Measurements from ENCODE around the gene MYO18B. TPM values are rescaled to one million over a fixed set of nuclear protein-coding genes. Genes with fewer than 3 reads are reported as not detected.
A peak's percentile ranks its signal among the peaks of the same experiment; 100 is the strongest.

Gene MYO18B
- total and polyA plus RNA-seq, 7 donors = 79.3 to 434 (median 273) TPM

DNA sequence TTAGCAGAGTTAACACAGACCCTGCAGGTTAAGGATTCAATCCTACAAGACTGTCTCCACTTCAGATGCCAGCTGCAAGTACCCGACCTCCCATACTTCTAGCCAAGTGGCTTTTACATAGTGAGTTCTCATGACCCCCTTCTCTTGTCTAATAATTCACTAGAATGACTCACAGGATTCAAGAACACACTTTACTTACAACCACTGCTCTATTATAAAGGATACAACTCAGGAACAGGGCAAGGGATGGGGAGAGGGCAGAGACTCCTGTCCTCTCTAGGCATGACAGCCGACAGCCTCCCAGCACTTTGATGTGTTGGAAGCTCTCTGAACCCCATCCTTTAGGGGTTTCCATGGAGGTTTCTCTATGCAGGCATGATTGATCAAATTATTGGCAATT, 60.0 kb downstream of the MYO18B start:
- no peak for DNase-seq
- intact Hi-C loops (cut with DNase I) = no loop called here
- ATAC-seq = no peak
- WGBS, 3 donors = 68 to 75% (median 69%) methylated on average over 2 of the region's 2 CpGs
- Histone ChIP-seq H3K4me1 (no peaks in the 10 kb centered on the region), H3K9me3 (no peaks in the 10 kb centered on the region), H3K27me3 (ENCODE audit: insufficient read depth in 3 of 3, low read length in 2 of 3) (no peaks in the 10 kb centered on the region), H3K36me3 (ENCODE audit: insufficient read depth in 1 of 2, low read depth in 1 of 2) (peaks cover 8 to 96% of the 10 kb centered on the region in 2 donors), H3K27ac (no peak overlapping the region), H3K4me3 (no peak overlapping the region)
- TF ChIP-seq, protein P1, sequence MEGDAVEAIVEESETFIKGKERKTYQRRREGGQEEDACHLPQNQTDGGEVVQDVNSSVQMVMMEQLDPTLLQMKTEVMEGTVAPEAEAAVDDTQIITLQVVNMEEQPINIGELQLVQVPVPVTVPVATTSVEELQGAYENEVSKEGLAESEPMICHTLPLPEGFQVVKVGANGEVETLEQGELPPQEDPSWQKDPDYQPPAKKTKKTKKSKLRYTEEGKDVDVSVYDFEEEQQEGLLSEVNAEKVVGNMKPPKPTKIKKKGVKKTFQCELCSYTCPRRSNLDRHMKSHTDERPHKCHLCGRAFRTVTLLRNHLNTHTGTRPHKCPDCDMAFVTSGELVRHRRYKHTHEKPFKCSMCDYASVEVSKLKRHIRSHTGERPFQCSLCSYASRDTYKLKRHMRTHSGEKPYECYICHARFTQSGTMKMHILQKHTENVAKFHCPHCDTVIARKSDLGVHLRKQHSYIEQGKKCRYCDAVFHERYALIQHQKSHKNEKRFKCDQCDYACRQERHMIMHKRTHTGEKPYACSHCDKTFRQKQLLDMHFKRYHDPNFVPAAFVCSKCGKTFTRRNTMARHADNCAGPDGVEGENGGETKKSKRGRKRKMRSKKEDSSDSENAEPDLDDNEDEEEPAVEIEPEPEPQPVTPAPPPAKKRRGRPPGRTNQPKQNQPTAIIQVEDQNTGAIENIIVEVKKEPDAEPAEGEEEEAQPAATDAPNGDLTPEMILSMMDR (IDR thresholded peaks at IDR 0.05) = no peak

DNA sequence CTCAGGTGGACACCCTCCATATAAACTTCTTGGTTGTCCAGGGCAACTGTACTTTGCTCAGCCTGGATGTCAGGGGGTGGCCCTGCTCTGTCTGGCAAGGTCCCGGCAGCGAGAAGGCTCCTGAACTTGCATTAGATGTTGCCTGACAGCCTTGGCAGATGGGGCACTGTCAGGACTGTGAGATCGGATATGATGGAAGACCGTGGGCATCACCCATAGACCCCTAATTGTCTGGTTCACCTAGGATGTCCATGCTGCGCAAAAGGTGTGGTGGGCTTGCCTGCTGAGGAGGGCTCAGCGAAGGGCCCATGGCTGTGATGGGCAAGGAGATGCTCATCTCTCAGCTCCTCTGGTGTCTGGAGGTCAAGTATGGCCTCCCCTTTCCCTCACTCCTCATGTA, 62.7 kb downstream of the MYO18B start:
- ATAC-seq (no peak), DNase-seq (no peak)
- no peak overlapping the region for H3K4me3 ChIP-seq
- H3K4me1 ChIP-seq = no peaks in the 10 kb centered on the region
- no peak overlapping the region for H3K27ac ChIP-seq
- H3K36me3 ChIP-seq (ENCODE audit: insufficient read depth in 1 of 2, low read depth in 1 of 2) = peaks cover 0 to 96% of the 10 kb centered on the region in 2 donors
- TF ChIP-seq, protein P1 (IDR thresholded peaks at IDR 0.05) = no peak
- H3K27me3 ChIP-seq (ENCODE audit: insufficient read depth in 3 of 3, low read length in 2 of 3) = no peaks in the 10 kb centered on the region
- no peaks in the 10 kb centered on the region for H3K9me3 ChIP-seq
- 92 to 94% (median 93%) methylated on average over 6 of the region's 6 CpGs for WGBS, 3 donors
- intact Hi-C loops (cut with DNase I) = no loop called here

DNA sequence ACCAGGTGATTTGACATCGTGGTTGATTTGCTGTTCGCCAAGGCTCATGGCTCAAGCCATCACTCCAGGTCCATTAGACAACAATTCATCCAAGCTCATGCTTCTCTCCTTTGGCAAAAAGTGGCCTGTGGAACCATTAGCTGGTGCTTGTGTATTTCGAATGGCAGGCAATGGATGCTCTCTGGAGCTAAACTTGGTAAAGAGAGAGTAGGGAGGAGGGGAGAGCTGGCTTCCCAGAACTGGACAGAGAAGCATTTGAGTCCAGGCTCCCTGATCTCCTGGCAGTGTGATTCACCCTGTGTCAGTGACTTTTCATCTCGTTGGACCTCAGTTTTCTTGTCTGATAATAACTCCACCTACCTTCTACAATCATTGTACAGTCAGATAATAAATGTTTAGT, 64.6 kb downstream of the MYO18B start:
- Histone ChIP-seq H3K27ac (no peak overlapping the region), H3K4me1 (no peaks in the 10 kb centered on the region), H3K27me3 (ENCODE audit: insufficient read depth in 3 of 3, low read length in 2 of 3) (no peaks in the 10 kb centered on the region), H3K9me3 (no peaks in the 10 kb centered on the region), H3K4me3 (no peak overlapping the region), H3K36me3 (ENCODE audit: insufficient read depth in 1 of 2, low read depth in 1 of 2) (peaks cover 0 to 88% of the 10 kb centered on the region in 2 donors)
- intact Hi-C loops (cut with DNase I) = no loop called here
- no peak for DNase-seq
- ATAC-seq = peak in 1 of 4 donors; percentile 21
- TF ChIP-seq, protein P1 (IDR thresholded peaks at IDR 0.05) = no peak
- WGBS, 3 donors = 61 to 68% (median 66%) methylated on average over 4 of the region's 4 CpGs

DNA sequence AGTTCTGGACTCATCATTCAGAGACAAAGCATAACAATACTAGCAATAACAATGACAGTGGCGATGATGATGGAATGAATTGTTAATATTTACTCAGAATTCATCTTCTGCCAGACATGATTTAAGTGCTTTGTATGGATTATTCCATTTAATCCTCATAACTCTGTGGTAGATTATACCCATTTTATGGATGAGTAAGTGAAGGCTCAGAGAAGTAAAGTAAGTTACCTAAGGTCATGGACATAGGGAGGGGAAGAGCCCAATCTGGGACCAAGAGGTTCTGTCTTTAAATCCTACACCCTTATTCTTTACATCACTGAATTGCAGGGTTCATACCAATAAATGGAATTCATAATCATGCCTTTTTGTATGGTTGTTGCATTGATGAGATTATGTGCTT, 72.7 kb downstream of the MYO18B start:
- no peaks in the 10 kb centered on the region for H3K9me3 ChIP-seq
- H3K36me3 ChIP-seq (ENCODE audit: insufficient read depth in 1 of 2, low read depth in 1 of 2) = peaks cover 5 to 88% of the 10 kb centered on the region in 2 donors
- H3K27me3 ChIP-seq (ENCODE audit: insufficient read depth in 3 of 3, low read length in 2 of 3) = no peaks in the 10 kb centered on the region
- TF ChIP-seq, protein P1 (IDR thresholded peaks at IDR 0.05) = no peak
- intact Hi-C loops (cut with DNase I) = no loop called here
- DNase-seq (no peak), ATAC-seq (no peak)
- H3K4me3 ChIP-seq = no peak overlapping the region
- H3K4me1 ChIP-seq = no peaks in the 10 kb centered on the region
- no peak overlapping the region for H3K27ac ChIP-seq
- WGBS, 3 donors = 88 to 98% (median 91%) methylated on average over 1 of the region's 1 CpG

DNA sequence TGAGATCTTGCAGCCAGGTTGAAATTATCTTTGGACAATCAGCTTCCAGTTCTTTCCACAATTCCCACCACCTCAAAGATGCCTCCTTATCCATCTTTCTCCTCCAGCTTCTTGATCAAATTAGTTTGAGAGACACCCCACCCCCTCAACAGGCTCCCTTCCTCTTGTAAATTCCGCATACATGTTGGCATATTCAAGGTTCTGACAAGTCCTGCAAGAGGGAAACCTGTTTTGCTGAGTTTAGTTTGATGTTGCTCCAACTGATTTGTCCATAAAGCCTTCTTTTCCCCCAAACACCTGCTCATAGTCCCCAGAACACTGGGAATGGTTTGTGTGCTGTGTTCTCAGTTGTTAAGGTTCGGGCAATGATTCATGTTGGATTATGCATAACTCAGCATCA, 73.6 kb downstream of the MYO18B start:
- Histone ChIP-seq H3K4me3 (no peak overlapping the region), H3K36me3 (ENCODE audit: insufficient read depth in 1 of 2, low read depth in 1 of 2) (peaks cover 5 to 92% of the 10 kb centered on the region in 2 donors), H3K27ac (no peak overlapping the region), H3K9me3 (no peaks in the 10 kb centered on the region), H3K4me1 (no peaks in the 10 kb centered on the region), H3K27me3 (ENCODE audit: insufficient read depth in 3 of 3, low read length in 2 of 3) (no peaks in the 10 kb centered on the region)
- TF ChIP-seq, protein P1 (IDR thresholded peaks at IDR 0.05) = no peak
- WGBS, 3 donors = 65 to 84% (median 80%) methylated on average over 2 of the region's 2 CpGs
- intact Hi-C loops (cut with DNase I) = no loop called here
- peak in 1 of 4 donors; percentile 40 for ATAC-seq
- DNase-seq = no peak

Measured in psoas muscle (tissue), 8 donors.